HuH-7.5 (cell line): ENCODE measurements around the gene BCL2.
A peak's percentile ranks its signal among the peaks of the same experiment; 100 is the strongest.

Experiments
- DNase-seq: peaks from one replicate; pipeline ENCODE4 v3.0.0; 2011; ENCODE audit warnings: low spot score

BCL2 gene

DNA sequence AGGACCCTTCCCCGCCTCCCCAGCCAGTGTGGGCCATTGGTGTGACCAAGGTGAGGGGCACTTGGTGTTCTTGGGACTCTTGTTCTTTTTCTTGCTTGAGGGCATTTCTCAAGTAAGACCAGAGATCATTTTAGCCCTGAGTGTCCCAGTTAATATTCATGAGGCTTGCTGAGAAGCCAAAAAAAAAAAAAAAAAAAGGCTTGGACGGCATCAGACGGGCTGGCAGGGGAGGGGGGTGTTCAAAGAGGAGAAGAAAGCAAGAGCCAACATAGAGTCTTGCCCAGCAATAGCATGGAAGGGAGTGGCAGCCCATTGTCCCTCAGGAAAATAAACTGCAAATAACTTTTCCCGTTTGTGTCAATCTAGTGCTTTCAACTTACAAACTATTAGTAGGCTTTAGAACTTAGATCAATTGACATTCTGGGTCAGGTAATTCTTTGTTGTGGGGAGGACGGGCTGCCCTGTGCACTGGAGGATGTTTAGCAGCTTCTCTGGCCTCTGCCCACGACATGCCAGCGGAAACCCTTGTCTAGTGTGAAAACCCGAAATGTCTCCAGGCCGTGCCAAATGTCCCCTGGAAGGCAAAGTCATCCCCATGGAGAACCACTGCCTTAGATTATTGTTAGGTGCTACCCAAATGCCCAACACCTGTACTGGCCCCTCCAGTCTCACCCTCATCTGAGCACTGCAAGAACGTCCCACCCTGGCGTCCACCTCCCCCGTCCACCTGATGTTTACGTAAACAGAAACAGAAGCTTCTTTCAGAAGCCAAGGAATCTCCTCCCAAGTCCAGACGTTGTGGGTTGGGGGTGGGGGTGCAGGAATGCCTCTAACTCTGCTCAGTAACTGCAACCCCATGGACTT, 163.4 kb downstream of the BCL2 start:
- no peak for DNase-seq

GRCh38 chr18:63155169-63155852, 164.3 kb downstream of the BCL2 start:
- peak; percentile 32 for DNase-seq

DNA sequence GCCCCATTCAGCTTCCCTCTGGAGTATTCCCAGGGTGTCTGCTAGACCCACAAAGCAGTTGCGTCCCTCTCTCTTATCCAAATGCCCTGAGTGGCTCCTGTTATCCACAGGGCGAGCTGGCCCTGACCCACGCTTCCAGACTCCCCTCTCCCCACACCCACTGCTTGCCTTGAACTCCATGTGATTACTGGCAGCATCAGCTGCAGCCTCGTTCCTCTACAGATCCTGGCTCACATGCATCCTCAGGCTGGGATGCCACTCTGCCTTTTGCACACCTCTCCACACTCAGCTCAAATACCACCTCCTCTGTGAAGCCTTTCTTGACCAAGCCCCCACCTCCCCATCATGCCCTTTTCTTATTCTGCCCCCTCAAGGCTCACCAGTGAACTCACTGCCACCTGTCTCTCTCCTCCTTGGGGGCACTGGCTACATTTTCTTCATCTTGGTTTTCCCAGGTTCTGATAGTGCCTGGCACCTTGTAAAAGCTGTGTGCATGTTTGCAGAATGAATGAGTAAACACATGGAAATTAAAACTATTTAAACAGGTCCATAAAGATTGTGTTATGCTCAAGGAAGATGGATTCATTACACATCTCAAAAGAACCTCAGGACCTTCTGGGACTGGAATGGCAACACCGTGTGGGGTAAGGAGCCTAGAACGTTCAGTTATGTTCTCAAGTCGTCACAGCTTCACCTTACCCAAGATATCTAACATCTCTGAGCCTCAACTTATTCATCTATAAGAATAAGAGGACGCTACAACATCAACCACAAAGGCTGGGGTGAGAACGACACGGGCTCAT, 165.0 kb downstream of the BCL2 start:
- no peak for DNase-seq

- DNase-seq: no peak
Measured at GRCh38 chr18:63152791-63153190, 166.8 kb downstream of the BCL2 start.

DNA sequence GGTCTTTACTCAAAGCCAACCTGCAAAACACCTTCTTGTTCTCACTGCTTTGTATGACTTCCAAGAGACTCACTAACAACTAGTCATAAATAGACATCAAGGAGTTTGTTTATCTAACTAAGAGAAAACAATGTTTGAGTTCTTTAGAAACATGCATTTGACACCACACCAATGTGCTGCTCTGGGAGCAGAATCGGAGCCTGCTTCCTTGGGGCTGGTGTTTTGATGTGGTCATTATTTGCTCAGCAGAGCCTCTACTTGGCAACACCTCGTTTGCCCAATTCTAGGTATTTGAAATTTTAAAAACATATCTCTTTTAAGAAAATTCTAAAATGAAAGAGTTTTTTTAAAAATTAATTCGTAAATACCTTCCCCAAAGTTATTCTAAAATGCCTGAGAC, 167.5 kb downstream of the BCL2 start:
- DNase-seq: no peak

DNA sequence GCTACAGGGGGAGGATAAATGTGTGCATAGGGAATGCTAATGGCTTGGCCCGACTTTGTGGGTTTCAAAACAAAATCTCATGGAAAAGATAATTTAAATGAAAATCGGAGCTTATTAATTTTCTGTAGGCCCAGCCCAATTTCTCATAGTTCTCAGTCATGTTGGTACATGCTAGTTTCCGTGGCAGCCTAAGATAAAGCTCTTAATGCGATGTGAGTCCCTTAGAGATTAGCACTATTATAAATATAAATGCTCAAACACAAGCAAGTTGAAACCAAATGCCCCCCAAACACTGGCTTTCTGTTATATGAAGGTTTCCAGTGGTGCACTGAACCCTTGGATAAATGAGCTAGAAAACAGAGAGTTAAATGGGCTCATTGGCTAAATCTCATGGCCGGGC, 168.0 kb downstream of the BCL2 start:
- no peak for DNase-seq

GRCh38 chr18:63150942-63151421, 168.6 kb downstream of the BCL2 start:
- DNase-seq: no peak

DNA sequence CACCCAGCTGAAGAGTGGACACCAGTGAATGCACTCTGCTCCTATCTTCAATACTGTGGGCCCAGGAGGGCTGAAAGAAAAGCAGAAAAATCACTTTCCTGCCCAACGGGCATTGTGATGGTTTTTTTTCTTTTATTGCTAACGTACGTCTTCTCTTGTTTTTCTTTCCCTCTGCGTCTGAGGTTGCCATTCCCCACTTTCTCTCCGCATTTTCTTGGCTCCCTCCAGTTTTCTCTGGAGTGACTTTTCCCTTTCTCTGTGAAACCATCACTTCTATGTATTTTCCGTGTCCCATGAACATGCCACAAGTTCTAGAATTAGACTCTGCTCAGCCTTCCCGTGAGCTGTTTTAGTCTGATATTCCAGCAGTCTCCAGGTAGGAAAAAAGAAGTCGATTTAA, 169.2 kb downstream of the BCL2 start:
- DNase-seq: no peak

GRCh38 chr18:63149302-63149587, 170.3 kb downstream of the BCL2 start:
- DNase-seq: no peak

DNA sequence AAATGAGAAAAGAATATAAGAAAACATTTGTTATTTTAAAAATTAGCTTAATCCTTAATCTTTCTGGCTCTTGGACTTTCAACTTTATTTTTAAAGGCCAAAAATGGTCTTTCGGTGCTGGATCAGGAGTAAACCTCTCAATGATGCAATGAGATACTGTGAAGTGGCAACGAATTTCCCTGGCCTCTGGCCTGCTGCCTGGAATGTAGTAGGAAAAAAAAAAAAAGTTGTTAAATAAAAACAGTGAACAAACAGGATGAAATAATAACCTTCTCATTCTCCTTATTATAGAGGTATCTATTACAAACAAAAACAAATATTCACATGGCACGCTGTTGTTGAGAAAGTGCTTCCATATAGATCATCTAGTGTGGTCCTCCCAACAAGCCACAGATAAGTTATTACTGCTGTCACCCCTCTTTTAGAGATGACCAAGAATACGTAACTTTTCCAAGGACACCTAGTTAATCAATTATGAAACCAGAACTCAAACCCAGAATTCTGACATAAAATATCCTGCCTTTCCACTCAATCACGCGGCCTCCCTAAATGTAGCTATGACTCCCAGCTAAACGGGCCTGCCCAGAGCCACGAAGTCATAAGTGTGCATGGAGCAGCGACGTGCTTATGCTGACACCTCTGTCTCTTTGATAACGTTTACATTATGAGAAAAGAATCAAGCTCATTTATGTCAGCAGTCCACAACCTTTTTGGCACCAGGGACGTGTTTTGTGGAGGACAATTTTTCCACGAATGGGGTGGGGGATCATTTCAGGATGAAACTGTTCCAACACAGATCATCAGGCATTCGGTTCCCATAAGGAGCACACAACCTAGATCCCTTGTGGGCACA, 170.9 kb downstream of the BCL2 start:
- no peak for DNase-seq

DNA sequence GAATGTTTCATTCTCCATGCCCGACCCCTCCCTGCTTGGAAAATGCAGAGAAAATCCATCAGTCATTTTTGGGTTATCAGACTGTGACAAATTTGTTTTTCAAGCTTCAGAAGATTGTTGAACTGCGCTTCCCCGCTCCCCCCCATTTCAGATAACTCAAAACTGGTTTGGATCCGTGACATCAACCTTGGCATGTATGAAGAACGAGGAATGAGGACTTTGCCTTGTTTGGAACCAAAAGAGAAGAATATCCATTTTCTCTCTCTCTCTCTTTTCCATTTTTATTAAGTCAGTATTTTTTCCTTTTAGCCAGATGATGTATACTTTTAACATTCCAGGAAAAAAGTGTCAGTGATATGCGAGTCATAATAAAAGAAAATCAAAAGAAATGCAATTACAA, 171.6 kb downstream of the BCL2 start:
- DNase-seq: no peak

GRCh38 chr18:63146828-63147409, 172.7 kb downstream of the BCL2 start:
- no peak for DNase-seq

- no peak for DNase-seq
Measured at GRCh38 chr18:63145851-63146555, 173.6 kb downstream of the BCL2 start.

DNA sequence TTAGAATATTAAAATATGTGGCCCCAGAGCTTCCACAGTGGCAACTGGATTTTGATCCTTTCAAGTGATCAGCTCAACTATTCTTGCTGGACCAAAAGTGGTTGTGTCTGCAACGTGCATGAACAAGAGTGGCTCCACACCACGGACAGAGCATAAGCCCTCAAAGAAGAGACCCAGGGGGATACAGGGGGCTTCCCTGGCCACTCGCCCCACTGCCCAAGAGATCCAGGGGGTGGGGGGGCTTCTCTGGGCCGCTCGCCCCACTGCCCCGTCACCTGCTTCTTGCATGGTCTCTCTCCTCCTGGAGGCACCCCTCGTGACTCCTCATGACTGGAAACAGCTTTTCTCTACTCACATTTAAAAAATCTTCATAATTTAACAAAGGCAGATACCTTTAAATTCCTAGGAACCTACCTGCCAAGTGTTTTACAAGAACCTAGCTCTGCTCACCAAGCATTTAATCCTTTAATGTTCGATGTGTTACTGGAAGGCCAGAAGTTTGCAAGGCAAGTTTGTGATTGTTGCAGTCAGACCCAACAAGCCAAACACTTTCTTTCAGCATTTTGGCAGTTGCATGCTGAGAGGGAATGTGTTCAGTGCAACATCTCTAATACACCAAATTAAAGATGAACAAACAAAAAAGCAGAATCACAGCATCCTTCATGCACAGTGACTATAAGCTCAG, 174.3 kb downstream of the BCL2 start:
- DNase-seq: no peak

GRCh38 chr18:63144748-63145147, 174.8 kb downstream of the BCL2 start:
- DNase-seq: no peak

GRCh38 chr18:63143330-63143771, 176.2 kb downstream of the BCL2 start:
- DNase-seq: no peak

DNA sequence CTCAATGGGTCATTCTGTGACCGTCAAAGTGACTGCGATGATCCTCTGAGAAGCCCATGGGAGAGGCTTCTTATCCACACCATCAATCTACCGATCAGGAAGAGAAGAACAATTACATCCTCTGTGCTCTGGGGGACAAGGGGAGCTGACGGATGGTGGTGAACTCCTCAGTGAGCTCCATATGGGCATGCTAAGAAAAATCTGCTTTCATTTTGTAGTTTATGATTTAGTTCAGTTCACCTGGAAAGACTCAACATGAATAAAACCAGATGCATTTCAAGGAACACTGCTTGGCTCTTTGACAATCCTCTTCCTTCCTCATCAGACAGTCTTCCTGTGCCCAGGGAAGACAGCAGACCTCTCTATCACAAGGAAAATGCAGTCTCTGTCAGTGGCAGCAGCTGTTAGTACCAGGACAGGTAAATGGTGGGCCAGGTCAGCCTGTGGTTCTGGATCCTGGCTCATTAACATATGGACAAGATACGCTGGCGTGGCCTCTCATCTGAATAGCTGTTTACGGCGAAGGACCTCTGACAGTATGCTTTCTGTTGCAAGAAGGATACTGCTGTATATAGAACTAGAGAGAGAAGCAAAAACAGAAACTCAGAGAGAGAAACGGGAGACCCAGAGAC, 176.9 kb downstream of the BCL2 start:
- no peak for DNase-seq

- DNase-seq: no peak
Measured at GRCh38 chr18:63141778-63142176, 177.8 kb downstream of the BCL2 start.

DNA sequence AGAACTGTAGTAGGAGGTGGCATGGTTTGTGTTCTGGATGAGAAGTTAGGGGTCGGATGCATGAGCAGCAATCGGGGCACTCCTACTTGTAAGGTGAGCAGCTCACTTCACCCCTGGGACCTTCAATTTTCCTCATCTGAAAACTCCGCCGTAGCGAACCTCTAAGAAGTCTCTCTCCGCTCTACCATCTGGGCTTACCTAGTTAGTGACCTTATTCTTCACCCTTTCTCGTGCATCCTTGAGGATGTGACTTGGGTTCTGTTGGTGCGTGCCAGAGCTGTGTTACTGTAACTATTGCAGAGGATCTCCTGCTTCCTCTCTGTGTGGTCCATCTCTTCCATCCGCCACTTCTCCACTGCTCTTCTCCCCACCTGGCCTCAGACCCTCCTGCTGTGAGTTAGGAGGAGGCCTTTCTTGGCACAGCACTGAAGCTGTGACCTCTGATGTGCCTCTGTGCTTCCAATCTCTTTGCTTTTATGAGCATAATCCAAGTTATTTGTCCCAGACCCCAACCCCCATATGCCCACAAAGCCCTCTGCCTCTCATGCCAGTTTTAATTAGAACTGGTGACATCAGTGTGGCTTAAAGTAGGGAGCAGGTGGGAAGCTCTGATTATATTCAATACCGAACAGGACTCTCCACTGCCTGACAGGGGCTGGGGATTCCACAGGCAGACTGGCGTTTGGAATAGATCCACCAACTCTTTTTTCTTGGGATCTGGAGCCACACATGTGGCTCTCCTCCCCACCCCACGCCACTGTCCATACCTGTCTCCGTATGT, 178.4 kb downstream of the BCL2 start:
- no peak for DNase-seq
